ENCODE data around the gene KATNAL2.

Gene KATNAL2

GRCh38 chr18:47035156-47035671 lies 117.8 kb downstream of the KATNAL2 start, which contains the start of gene ELOA2:
ELOA2 (minus strand) TSS chr18:47035621; CDS start chr18:47035264, 357 bp downstream.
- no peak for DNase-seq

GRCh38 chr18:47036298-47036874 lies 119.0 kb downstream of the KATNAL2 start:
- DNase-seq, result no peak

- no peak for DNase-seq
Observed at GRCh38 chr18:47036927-47037578, 119.7 kb downstream of the KATNAL2 start.

- DNase-seq, result no peak
Observed at GRCh38 chr18:47040982-47041381, 123.6 kb downstream of the KATNAL2 start.

DNA sequence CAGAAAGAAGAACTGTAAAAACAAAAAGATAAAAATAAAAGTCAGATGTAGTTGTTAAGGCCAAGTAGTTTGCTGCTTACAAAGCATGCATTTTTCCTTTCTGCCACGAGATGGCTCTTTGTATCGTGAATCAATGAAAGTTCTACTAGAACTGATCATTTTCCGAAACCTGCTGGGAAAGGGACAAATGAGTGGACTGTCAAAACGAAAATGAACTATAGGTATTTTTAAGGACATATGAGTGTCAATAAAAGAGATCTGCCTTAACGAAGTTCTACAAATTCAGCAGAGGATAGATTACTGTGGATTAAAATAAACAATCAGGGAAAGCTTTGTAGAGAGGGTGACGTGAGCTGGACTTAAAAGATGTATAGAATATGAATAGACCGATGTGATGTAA lies 133.1 kb downstream of the KATNAL2 start:
- no peak for DNase-seq

- no peak for DNase-seq
Observed at GRCh38 chr18:47054369-47054768, 137.0 kb downstream of the KATNAL2 start.

- DNase-seq, result no peak
Observed at GRCh38 chr18:47062471-47062870, 145.1 kb downstream of the KATNAL2 start.

DNA sequence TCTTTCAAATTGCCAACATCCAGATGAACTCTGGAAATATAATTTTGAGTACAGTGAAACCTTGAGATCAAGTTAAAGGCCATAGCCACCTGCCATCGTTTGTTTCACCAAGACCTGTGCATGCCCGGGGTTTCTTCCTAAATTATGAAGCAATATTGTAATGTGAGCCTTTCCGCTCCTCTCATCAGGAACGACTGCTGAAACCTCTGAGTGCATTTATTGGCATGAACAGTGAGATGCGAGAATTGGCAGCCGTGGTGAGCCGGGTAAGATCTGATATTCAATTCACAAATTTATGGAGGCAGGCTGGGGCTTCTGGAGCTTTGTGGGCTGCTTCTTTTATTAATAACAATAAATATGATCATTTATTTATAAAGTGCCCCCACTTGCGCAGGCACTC lies 145.7 kb downstream of the KATNAL2 start:
- DNase-seq, result no peak

DNA sequence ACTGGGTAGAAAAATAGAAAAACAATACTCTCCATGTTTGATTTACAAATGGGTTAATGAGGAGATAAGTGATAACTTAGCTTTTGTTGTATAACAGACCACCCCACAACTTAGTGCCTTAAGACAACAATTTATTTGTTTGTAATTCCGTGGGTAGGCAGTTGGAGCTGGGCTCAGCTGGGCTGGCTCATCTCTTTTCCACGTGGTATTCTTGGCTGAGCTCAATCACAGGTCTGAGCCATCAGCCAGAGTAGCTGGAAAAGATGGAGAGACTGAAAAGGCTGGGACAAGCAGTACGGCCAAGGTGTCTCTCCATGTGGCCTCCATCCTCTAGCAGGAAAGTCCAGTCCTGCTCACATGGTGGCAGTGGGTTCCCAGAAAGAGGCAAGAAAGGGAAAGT lies 150.2 kb downstream of the KATNAL2 start:
- no peak for DNase-seq

- DNase-seq, result no peak
Observed at GRCh38 chr18:47075098-47075883, 157.9 kb downstream of the KATNAL2 start.

DNA sequence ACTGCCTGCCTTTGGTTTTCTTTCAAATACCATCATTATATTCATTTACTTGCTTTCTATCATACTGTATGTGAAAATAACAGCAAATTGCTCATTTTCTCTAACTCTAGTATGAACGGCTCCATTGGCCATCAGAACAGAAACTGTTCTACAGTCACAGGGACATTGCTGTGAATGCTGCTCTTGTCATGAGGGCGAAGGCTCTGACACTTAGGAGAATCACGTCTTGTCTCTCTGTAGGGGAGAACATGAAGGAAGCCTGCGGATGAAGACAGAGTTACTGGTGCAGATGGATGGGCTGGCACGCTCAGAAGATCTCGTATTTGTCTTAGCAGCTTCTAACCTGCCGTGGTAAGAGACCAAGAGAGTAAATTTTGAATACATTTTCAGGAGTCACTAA lies 159.7 kb downstream of the KATNAL2 start:
- DNase-seq, result no peak

DNA sequence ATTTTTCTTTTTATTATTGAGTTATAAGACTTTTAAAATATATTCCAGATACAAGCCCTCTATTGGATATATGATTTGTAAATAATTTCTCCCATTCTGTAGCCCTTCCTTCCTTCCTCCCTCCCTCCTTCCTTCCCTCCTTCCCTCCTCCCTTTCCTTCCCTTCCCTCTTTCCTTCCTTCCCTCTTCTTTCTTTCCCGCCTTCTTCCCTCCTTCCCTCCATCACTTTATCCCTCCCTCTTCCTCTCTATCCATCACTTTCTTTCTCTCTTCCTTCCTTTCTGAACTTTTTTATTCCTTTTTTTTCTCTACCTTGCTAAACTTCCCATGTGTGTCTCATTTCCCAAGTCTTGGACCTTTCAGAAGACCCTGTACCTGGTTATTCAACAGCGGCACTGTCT lies 163.5 kb downstream of the KATNAL2 start:
- no peak for DNase-seq

- no peak for DNase-seq
Observed at GRCh38 chr18:47081578-47081977, 164.2 kb downstream of the KATNAL2 start.

DNA sequence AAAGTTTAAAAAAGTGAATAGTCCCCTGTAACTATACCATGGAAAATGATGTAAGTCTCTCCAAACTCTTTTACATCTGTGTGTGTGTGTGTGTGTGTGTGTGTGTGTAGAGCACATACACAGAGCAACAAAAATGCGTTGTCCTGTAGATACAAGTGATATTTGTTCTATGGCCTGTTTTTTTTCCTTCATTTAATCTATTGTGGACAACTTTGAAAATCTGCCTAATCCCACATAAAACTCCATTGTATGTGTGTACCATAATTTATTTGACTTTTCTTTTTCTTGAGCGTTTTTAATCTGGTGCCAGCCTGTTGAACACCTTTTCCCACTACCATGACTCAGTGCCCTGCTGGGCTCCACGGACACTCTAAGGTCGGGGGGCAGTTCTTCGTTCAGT lies 170.3 kb downstream of the KATNAL2 start:
- DNase-seq, result no peak

DNA sequence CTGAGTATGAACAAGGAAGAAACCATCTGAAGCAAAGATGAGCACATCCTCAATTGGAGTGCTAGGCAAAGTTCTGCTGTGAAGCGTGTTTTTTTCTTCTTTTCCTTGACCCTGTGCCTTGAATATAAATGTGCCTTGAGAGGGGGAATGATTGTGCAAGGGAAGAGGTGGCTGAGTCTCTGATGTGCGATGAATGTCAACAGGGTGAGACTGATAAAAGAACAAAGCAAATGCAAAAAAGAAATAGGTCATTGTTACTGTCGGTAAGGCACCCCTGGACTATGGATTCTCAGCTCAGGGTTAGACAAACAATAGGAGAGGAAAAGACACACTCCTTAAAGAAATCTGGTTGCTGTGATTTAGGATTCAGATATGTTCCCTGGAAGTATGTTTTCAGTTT lies 178.4 kb downstream of the KATNAL2 start:
- DNase-seq, result no peak

- peak; percentile 4 for DNase-seq
Observed at GRCh38 chr18:47100212-47100831, 182.9 kb downstream of the KATNAL2 start.

GRCh38 chr18:47108373-47108772 lies 191.0 kb downstream of the KATNAL2 start:
- no peak for DNase-seq

DNA sequence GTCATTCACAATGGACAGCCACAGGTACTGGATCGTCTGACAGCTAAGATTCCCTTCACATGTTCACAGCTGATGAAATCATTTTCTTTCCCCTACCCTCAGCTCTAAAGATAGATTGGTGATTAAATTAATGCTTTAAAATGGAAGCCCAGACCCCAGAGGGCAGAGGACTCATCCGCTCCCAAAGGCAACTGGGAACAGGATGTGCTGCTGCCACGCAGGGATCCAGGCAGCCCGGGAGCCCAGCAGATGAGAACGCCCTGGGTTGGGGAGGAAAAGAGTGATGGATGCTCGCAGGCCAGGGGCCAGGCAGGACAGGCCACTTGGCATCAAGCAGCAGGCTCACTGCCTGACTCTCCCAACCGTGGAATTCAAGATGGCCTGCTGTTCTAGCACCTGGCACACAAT lies 191.6 kb downstream of the KATNAL2 start:
- no peak for DNase-seq

GRCh38 chr18:47109720-47110119 lies 192.3 kb downstream of the KATNAL2 start:
- DNase-seq, result no peak

DNA sequence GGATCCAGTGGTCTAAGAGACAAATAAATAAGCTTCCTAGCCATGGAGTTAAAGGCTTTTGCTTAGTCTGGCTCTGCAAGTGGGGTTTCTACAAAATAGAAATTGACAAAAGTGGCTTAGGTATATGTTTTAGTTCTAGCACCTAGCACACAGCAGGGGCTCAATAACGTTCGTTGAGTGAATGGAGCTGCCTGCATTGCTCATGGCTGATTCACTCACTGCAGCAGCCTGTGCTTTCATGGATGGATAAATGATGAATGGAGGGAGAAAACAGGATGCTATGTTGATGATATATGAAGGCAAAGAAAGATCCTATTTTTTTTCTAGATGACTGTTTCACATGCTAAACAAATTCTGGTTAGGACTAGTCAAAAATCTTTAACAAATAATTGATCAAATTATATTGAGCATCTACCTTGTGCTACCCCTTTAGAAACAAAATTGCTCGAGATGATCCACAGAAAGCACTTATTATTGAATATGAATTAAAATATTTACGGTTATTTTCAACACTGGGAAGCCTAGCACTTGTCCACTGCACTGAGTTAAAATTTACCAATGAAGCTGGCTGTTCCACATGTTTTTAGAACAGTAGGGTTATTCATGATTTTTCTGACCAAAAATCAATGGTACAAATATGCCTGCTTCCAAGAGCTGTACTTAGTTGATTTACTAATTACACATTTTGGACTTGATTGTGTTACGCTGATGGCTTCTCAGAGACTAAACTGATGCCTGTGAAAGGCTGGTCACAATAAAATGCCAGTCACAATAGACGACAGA lies 193.3 kb downstream of the KATNAL2 start:
- DNase-seq, result no peak

- no peak for DNase-seq
Observed at GRCh38 chr18:47113796-47114540, 196.6 kb downstream of the KATNAL2 start.

DNA sequence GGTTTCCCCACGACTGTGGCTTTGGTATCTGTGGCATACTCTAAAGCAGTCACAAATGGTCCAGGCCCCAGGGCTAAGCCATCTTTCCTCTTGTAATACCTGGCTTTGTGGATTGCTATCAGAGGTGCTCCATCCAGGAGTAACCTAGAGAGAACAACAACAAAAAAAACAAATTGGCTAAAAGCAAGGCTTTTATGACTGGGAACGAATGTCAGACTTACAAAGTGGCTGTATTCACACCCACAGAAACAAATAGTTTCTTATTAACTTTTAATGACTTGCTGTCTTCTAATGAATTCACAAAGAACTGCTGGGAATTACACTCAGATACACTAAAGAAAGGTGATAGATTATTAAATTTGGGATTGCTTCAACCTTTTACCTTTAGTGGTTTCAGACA lies 197.8 kb downstream of the KATNAL2 start:
- DNase-seq, result no peak
